Astrocyte (in vitro differentiated cells and primary cell): ENCODE results near the gene WDR27. TPM values are rescaled to one million over a fixed set of nuclear protein-coding genes. Genes with fewer than 3 reads are reported as not detected.

Experiments
- DNase-seq: peaks from one replicate; pipeline ENCODE4 v3.0.0-alpha.2; 2010; ENCODE audit warnings: low read depth
- FAIRE-seq: peaks from 2 replicates; lab custom pipeline; 2011; peaks lifted over from hg19 to GRCh38; lab: Jason Lieb, UNC
- H2AFZ ChIP-seq: 2 replicates; pipeline ENCODE4 v1.6.0; 2012; ENCODE audit warnings: low read depth, low read length, inconsistent platforms
- H3K27ac ChIP-seq: 2 replicates; pipeline ENCODE4 v1.5.1; 2011; ENCODE audit warnings: low read depth, low read length, inconsistent platforms
- H3K27me3 ChIP-seq: 2 replicates; pipeline ENCODE4 v1.6.0; 2011; ENCODE audit warnings: low read length, inconsistent platforms; ENCODE audit not compliant: insufficient read depth
- H3K36me3 ChIP-seq: 2 replicates; pipeline ENCODE4 v1.5.1; 2011; ENCODE audit warnings: low read length, inconsistent platforms; ENCODE audit not compliant: insufficient read depth
- H3K4me1 ChIP-seq: 2 replicates; pipeline ENCODE4 v1.5.1; 2011; ENCODE audit warnings: low read length, inconsistent platforms; ENCODE audit not compliant: insufficient read depth
- H3K4me2 ChIP-seq: 2 replicates; pipeline ENCODE4 v1.6.0; 2012; ENCODE audit warnings: low read length, inconsistent platforms
- H3K4me3 ChIP-seq: 2 replicates; pipeline ENCODE4 v1.5.1; 2011; ENCODE audit warnings: low read depth, mild to moderate bottlenecking, low read length, inconsistent platforms; ENCODE audit not compliant: insufficient read depth
- H3K79me2 ChIP-seq: 2 replicates; pipeline ENCODE4 v1.6.0; 2012; ENCODE audit warnings: mild to moderate bottlenecking, low read length, inconsistent platforms; ENCODE audit not compliant: insufficient read depth
- H3K9ac ChIP-seq: 2 replicates; pipeline ENCODE4 v1.6.0; 2012; ENCODE audit warnings: mild to moderate bottlenecking, low read length, inconsistent platforms
- H3K9me3 ChIP-seq: 2 replicates; pipeline ENCODE4 v1.5.1; 2012; ENCODE audit warnings: low read depth, mild to moderate bottlenecking, low read length, inconsistent platforms; ENCODE audit not compliant: insufficient read depth
- H4K20me1 ChIP-seq: 2 replicates; pipeline ENCODE4 v1.6.0; 2012; ENCODE audit warnings: low read length, inconsistent platforms; ENCODE audit not compliant: insufficient read depth
- H3K27ac Mint-ChIP-seq: one replicate; pipeline ENCODE4 v1.8.0; 2021; ENCODE audit warnings: mild to moderate bottlenecking, mixed read lengths; ENCODE audit not compliant: unreplicated experiment
- H3K27me3 Mint-ChIP-seq: one replicate; pipeline ENCODE4 v1.8.0; 2021; ENCODE audit warnings: low read depth, mixed read lengths; ENCODE audit not compliant: unreplicated experiment
- H3K36me3 Mint-ChIP-seq: one replicate; pipeline ENCODE4 v1.8.0; 2021; ENCODE audit warnings: low read depth, mixed read lengths; ENCODE audit not compliant: unreplicated experiment
- H3K4me1 Mint-ChIP-seq: one replicate; pipeline ENCODE4 v1.8.0; 2021; ENCODE audit warnings: low read depth, mixed read lengths; ENCODE audit not compliant: unreplicated experiment
- H3K4me3 Mint-ChIP-seq: one replicate; pipeline ENCODE4 v1.8.0; 2021; ENCODE audit warnings: mild to moderate bottlenecking, moderate library complexity, mixed read lengths; ENCODE audit not compliant: unreplicated experiment
- H3K9me3 Mint-ChIP-seq: one replicate; pipeline ENCODE4 v1.8.0; 2021; ENCODE audit warnings: mild to moderate bottlenecking, mixed read lengths; ENCODE audit not compliant: unreplicated experiment
- EZH2 ChIP-seq: IDR thresholded peaks from 2 replicates; pipeline ENCODE4 v1.6.1; 2012; ENCODE audit warnings: mild to moderate bottlenecking, low read length, inconsistent platforms; ENCODE audit not compliant: insufficient read depth
- total RNA-seq: library from RNA; stranded (reverse); gene quantifications from 2 replicates; pipeline ENCODE4 v1.2.1, GENCODE V29; 2021
- TF ChIP-seq, protein P1 (sequence below): IDR thresholded peaks from 2 replicates; pipeline ENCODE4 v1.5.1; 2011; ENCODE audit warnings: low read depth, mild to moderate bottlenecking, inconsistent platforms, low read length, moderate library complexity; ENCODE audit not compliant: insufficient read depth

The WDR27 gene
- total RNA-seq, 1 donor from 2014 or later: 31.2 TPM

GRCh38 chr6:169558774-169559441 lies 142.9 kb downstream of the WDR27 start:
- DNase-seq: peak; percentile 85
- peak overlapping the region; percentile 42 for H3K4me2 ChIP-seq
- peaks cover 26% of the 10 kb centered on the region for H3K36me3 Mint-ChIP-seq
- H3K9me3 Mint-ChIP-seq: peaks cover 5% of the 10 kb centered on the region
- H3K4me1 Mint-ChIP-seq: no peaks in the 10 kb centered on the region
- H3K9ac ChIP-seq: no peak overlapping the region
- H3K27ac Mint-ChIP-seq: no peak overlapping the region
- FAIRE-seq: no peak
- H3K27me3 ChIP-seq: no peaks in the 10 kb centered on the region
- H4K20me1 ChIP-seq: no peaks in the 10 kb centered on the region
- no peaks in the 10 kb centered on the region for H3K36me3 ChIP-seq
- H3K4me1 ChIP-seq: peaks cover 5% of the 10 kb centered on the region
- H3K4me3 ChIP-seq: no peak overlapping the region
- H3K4me3 Mint-ChIP-seq: no peak overlapping the region
- no peaks in the 10 kb centered on the region for H3K27me3 Mint-ChIP-seq
- H3K79me2 ChIP-seq: no peaks in the 10 kb centered on the region
- H2AFZ ChIP-seq: no peak overlapping the region
- H3K9me3 ChIP-seq: no peaks in the 10 kb centered on the region
- TF ChIP-seq, protein P1, sequence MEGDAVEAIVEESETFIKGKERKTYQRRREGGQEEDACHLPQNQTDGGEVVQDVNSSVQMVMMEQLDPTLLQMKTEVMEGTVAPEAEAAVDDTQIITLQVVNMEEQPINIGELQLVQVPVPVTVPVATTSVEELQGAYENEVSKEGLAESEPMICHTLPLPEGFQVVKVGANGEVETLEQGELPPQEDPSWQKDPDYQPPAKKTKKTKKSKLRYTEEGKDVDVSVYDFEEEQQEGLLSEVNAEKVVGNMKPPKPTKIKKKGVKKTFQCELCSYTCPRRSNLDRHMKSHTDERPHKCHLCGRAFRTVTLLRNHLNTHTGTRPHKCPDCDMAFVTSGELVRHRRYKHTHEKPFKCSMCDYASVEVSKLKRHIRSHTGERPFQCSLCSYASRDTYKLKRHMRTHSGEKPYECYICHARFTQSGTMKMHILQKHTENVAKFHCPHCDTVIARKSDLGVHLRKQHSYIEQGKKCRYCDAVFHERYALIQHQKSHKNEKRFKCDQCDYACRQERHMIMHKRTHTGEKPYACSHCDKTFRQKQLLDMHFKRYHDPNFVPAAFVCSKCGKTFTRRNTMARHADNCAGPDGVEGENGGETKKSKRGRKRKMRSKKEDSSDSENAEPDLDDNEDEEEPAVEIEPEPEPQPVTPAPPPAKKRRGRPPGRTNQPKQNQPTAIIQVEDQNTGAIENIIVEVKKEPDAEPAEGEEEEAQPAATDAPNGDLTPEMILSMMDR: no peak
- TF ChIP-seq EZH2: no peak
- peak overlapping the region; percentile 3 for H3K27ac ChIP-seq

- Histone ChIP-seq H3K36me3 (no peaks in the 10 kb centered on the region), H3K4me3 (no peak overlapping the region), H4K20me1 (no peaks in the 10 kb centered on the region), H2AFZ (no peak overlapping the region), H3K27me3 (no peaks in the 10 kb centered on the region), H3K27ac (no peak overlapping the region), H3K9me3 (no peaks in the 10 kb centered on the region), H3K79me2 (no peaks in the 10 kb centered on the region), H3K4me1 (peaks cover 5% of the 10 kb centered on the region), H3K4me2 (peak overlapping the region; percentile 42), H3K9ac (no peak overlapping the region)
- FAIRE-seq: no peak
- Mint-ChIP-seq H3K27ac (no peak overlapping the region), H3K4me3 (no peak overlapping the region), H3K27me3 (no peaks in the 10 kb centered on the region), H3K36me3 (peaks cover 22% of the 10 kb centered on the region), H3K9me3 (peaks cover 5% of the 10 kb centered on the region), H3K4me1 (no peaks in the 10 kb centered on the region)
- no peak for TF ChIP-seq EZH2
- TF ChIP-seq, protein P1: no peak
- DNase-seq: no peak
These were observed 143.5 kb downstream of the WDR27 start for GRCh38 chr6:169558378-169558773.

- no peak for FAIRE-seq
- Histone ChIP-seq H3K9ac (no peak overlapping the region), H3K9me3 (no peaks in the 10 kb centered on the region), H3K79me2 (no peaks in the 10 kb centered on the region), H2AFZ (no peak overlapping the region), H3K4me2 (no peak overlapping the region), H3K4me3 (no peak overlapping the region), H3K27ac (no peak overlapping the region), H3K36me3 (no peaks in the 10 kb centered on the region), H4K20me1 (no peaks in the 10 kb centered on the region), H3K27me3 (no peaks in the 10 kb centered on the region), H3K4me1 (peaks cover 5% of the 10 kb centered on the region)
- peaks cover 5% of the 10 kb centered on the region for H3K9me3 Mint-ChIP-seq
- no peak overlapping the region for H3K4me3 Mint-ChIP-seq
- no peaks in the 10 kb centered on the region for H3K27me3 Mint-ChIP-seq
- no peak for TF ChIP-seq EZH2
- TF ChIP-seq, protein P1: no peak
- H3K4me1 Mint-ChIP-seq: no peaks in the 10 kb centered on the region
- H3K36me3 Mint-ChIP-seq: peaks cover 18% of the 10 kb centered on the region
- DNase-seq: no peak
- no peak overlapping the region for H3K27ac Mint-ChIP-seq
These were observed 143.9 kb downstream of the WDR27 start for GRCh38 chr6:169557887-169558286.
